GM12801 (cell line): ENCODE data around the gene PLIN5.

ENCODE experiments used
- TF ChIP-seq, protein P1 (sequence below): IDR thresholded peaks from one replicate; pipeline ENCODE4 v1.5.1; 2011; ENCODE audit warnings: control low read depth; ENCODE audit not compliant: insufficient read length; ENCODE audit errors: extremely low read depth

PLIN5 gene

DNA sequence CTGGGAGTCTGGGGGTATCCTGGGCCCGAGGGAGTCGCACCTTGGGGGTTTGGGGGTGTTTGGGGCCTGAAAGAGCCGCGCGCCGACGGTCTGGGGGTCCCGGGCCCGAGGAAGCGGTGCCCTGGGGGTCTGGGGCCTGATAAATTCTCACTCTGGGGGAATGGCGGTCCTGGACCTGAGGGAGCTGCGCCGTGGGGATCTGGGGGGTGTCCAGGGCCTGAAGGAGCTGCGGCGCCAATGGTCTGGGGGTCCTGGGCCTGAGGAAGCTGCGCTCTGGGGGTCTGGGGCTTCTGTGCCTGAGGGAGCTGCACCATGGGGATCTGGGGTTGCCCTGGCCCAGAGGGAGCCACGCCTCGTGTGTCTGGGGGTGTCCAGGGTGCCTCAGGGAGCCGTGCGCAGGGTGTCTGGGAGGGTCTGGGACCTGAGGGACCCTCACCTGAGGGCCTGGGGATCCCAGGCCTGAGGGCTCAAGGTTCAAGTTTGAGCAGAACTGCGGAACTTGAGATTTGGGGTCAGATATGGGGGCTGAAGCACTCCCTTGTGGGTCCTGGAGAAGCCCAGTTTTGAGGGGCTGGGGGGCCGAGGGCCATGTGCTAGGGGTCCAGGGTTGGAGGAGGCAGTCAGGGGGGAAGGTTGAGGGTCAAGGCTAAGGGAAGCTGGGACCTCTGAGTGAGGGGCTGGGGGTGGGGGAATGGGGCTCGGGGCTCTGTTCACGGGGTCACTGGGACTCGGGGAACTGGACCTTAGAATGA lies 61.8 kb downstream of the PLIN5 start:
- TF ChIP-seq, protein P1, sequence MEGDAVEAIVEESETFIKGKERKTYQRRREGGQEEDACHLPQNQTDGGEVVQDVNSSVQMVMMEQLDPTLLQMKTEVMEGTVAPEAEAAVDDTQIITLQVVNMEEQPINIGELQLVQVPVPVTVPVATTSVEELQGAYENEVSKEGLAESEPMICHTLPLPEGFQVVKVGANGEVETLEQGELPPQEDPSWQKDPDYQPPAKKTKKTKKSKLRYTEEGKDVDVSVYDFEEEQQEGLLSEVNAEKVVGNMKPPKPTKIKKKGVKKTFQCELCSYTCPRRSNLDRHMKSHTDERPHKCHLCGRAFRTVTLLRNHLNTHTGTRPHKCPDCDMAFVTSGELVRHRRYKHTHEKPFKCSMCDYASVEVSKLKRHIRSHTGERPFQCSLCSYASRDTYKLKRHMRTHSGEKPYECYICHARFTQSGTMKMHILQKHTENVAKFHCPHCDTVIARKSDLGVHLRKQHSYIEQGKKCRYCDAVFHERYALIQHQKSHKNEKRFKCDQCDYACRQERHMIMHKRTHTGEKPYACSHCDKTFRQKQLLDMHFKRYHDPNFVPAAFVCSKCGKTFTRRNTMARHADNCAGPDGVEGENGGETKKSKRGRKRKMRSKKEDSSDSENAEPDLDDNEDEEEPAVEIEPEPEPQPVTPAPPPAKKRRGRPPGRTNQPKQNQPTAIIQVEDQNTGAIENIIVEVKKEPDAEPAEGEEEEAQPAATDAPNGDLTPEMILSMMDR, result no peak
